Mesothelial cell of epicardium (in vitro differentiated cells): ENCODE data around the gene OGDHL. TPM values are rescaled to one million over a fixed set of nuclear protein-coding genes. Genes with fewer than 3 reads are reported as not detected.

Source experiments
- DNase-seq, 2 experiments: peaks; one replicate each; pipeline ENCODE4 v3.0.0; 2021; ENCODE audit warnings: low spot score in 2 of 2; ENCODE audit not compliant: unreplicated experiment in 2 of 2
- H3K27ac Mint-ChIP-seq: 2 replicates; pipeline ENCODE4 v1.8.0; 2021; ENCODE audit warnings: mixed read lengths
- H3K27me3 Mint-ChIP-seq: 2 replicates; pipeline ENCODE4 v1.8.0; 2021; ENCODE audit warnings: low read depth, mixed read lengths
- H3K36me3 Mint-ChIP-seq: 2 replicates; pipeline ENCODE4 v1.8.0; 2021; ENCODE audit warnings: mixed read lengths
- H3K4me1 Mint-ChIP-seq: 2 replicates; pipeline ENCODE4 v1.8.0; 2021; ENCODE audit warnings: mixed read lengths
- H3K4me3 Mint-ChIP-seq: 2 replicates; pipeline ENCODE4 v1.8.0; 2021; ENCODE audit warnings: mild to moderate bottlenecking, moderate library complexity, mixed read lengths
- H3K9me3 Mint-ChIP-seq: 2 replicates; pipeline ENCODE4 v1.8.0; 2021; ENCODE audit warnings: mixed read lengths
- CTCF ChIP-seq: fragments of 200-600 bp; sonication (generic); IDR thresholded peaks from one replicate; pipeline ENCODE4 v1.5.0; 2021; ENCODE audit warnings: antibody characterized with exemption; ENCODE audit not compliant: unreplicated experiment
- total RNA-seq: library from RNA; stranded (reverse); gene quantifications from 3 replicates; pipeline ENCODE4 v1.2.1, GENCODE V29; 2021

Gene OGDHL
- total RNA-seq, 1 donor from 2014 or later: 12.7 TPM

- no peaks in the 10 kb centered on the region for H3K4me1 Mint-ChIP-seq
- no peak overlapping the region for H3K4me3 Mint-ChIP-seq
- no peak overlapping the region for H3K27ac Mint-ChIP-seq
- DNase-seq: no peak
- TF ChIP-seq CTCF: no peak
- no peaks in the 10 kb centered on the region for H3K9me3 Mint-ChIP-seq
- no peaks in the 10 kb centered on the region for H3K27me3 Mint-ChIP-seq
- peaks cover 2% of the 10 kb centered on the region for H3K36me3 Mint-ChIP-seq
Measured at GRCh38 chr10:49745756-49746155, 16.4 kb downstream of the OGDHL start.

- Mint-ChIP-seq H3K4me3 (no peak overlapping the region), H3K27me3 (no peaks in the 10 kb centered on the region), H3K4me1 (no peaks in the 10 kb centered on the region), H3K27ac (no peak overlapping the region), H3K9me3 (no peaks in the 10 kb centered on the region), H3K36me3 (peaks cover 2% of the 10 kb centered on the region)
- no peak for DNase-seq
- TF ChIP-seq CTCF: no peak
Measured at GRCh38 chr10:49744924-49745605, 17.1 kb downstream of the OGDHL start.

- H3K9me3 Mint-ChIP-seq: no peaks in the 10 kb centered on the region
- no peaks in the 10 kb centered on the region for H3K27me3 Mint-ChIP-seq
- no peak for DNase-seq
- H3K27ac Mint-ChIP-seq: no peak overlapping the region
- no peaks in the 10 kb centered on the region for H3K4me1 Mint-ChIP-seq
- no peak overlapping the region for H3K4me3 Mint-ChIP-seq
- no peak for TF ChIP-seq CTCF
- H3K36me3 Mint-ChIP-seq: peaks cover 2% of the 10 kb centered on the region
Measured at GRCh38 chr10:49744091-49744685, 17.9 kb downstream of the OGDHL start.

GRCh38 chr10:49743464-49744075 lies 18.6 kb downstream of the OGDHL start:
- Mint-ChIP-seq H3K9me3 (no peaks in the 10 kb centered on the region), H3K4me3 (no peak overlapping the region), H3K27ac (no peak overlapping the region), H3K36me3 (peaks cover 2% of the 10 kb centered on the region), H3K27me3 (no peaks in the 10 kb centered on the region), H3K4me1 (no peaks in the 10 kb centered on the region)
- no peak for TF ChIP-seq CTCF
- DNase-seq: no peak

GRCh38 chr10:49742683-49743463 lies 19.2 kb downstream of the OGDHL start:
- H3K4me1 Mint-ChIP-seq: no peaks in the 10 kb centered on the region
- no peaks in the 10 kb centered on the region for H3K27me3 Mint-ChIP-seq
- H3K27ac Mint-ChIP-seq: no peak overlapping the region
- H3K9me3 Mint-ChIP-seq: no peaks in the 10 kb centered on the region
- H3K36me3 Mint-ChIP-seq: peaks cover 2% of the 10 kb centered on the region
- no peak overlapping the region for H3K4me3 Mint-ChIP-seq
- no peak for TF ChIP-seq CTCF
- DNase-seq: no peak
